HEK293 (cell line): ENCODE results near the gene GJC3.

ENCODE experiments used
- GLIS1 ChIP-seq: fragments of 450-650 bp; formaldehyde crosslinking; IDR thresholded peaks from 2 replicates; pipeline ENCODE4 v1.5.1; 2016; ENCODE audit warnings: missing biosample characterization, missing genetic modification characterization
- KLF9 ChIP-seq: fragments of 450-650 bp; formaldehyde crosslinking; IDR thresholded peaks from 2 replicates; pipeline ENCODE4 v1.5.1; 2016; ENCODE audit warnings: missing biosample characterization, missing genetic modification characterization, low read depth
- TRIM28 ChIP-seq: IDR thresholded peaks from 2 replicates; pipeline ENCODE4 v1.6.1; 2011; ENCODE audit warnings: low read length, control low read depth, borderline replicate concordance
- ZBTB1 ChIP-seq: fragments of 450-650 bp; formaldehyde crosslinking; IDR thresholded peaks from 2 replicates; pipeline ENCODE4 v1.5.1; 2016; ENCODE audit warnings: missing biosample characterization, missing genetic modification characterization
- ZBTB48 ChIP-seq: fragments of 450-650 bp; formaldehyde crosslinking; IDR thresholded peaks from 2 replicates; pipeline ENCODE4 v1.5.1; 2016; ENCODE audit warnings: missing biosample characterization, missing genetic modification characterization
- ZBTB7A ChIP-seq: fragments of 450-650 bp; formaldehyde crosslinking; IDR thresholded peaks from 2 replicates; pipeline ENCODE4 v1.5.1; 2016; ENCODE audit warnings: low read depth, missing biosample characterization, missing genetic modification characterization
- ZBTB8A ChIP-seq: fragments of 450-650 bp; formaldehyde crosslinking; IDR thresholded peaks from 2 replicates; pipeline ENCODE4 v1.5.1; 2016; ENCODE audit warnings: missing biosample characterization, missing genetic modification characterization
- ZNF211 ChIP-seq: fragments of 450-650 bp; formaldehyde crosslinking; IDR thresholded peaks from 2 replicates; pipeline ENCODE4 v1.5.1; 2016; ENCODE audit warnings: low read depth, missing biosample characterization, missing genetic modification characterization
- ZNF248 ChIP-seq: fragments of 450-650 bp; formaldehyde crosslinking; IDR thresholded peaks from 2 replicates; pipeline ENCODE4 v1.5.1; 2017; ENCODE audit warnings: missing biosample characterization, missing genetic modification characterization
- ZNF274 ChIP-seq, 2 experiments: fragments of 200-500 bp in 1 of 2; fragments of 450-650 bp in 1 of 2; sonication (Bioruptor generic) in 1 of 2; formaldehyde crosslinking in 1 of 2; IDR thresholded peaks; 2 replicates each; pipeline versions ENCODE4 v1.5.1 to v1.6.1; 2014 to 2016; ENCODE audit warnings: borderline replicate concordance in 1 of 2, inconsistent platforms in 1 of 2, low read length in 1 of 2, missing biosample characterization in 1 of 2, missing genetic modification characterization in 1 of 2
- ZNF626 ChIP-seq: fragments of 450-650 bp; sonication (Bioruptor Pico); formaldehyde crosslinking; IDR thresholded peaks from 2 replicates; pipeline ENCODE4 v1.5.1; 2018; ENCODE audit warnings: missing biosample characterization, missing genetic modification characterization, inconsistent platforms
- TF ChIP-seq, protein P1 (sequence below): fragments of 450-650 bp; formaldehyde crosslinking; IDR thresholded peaks from 2 replicates; pipeline ENCODE4 v1.5.1; 2016; ENCODE audit warnings: missing biosample characterization, missing genetic modification characterization

DNA sequence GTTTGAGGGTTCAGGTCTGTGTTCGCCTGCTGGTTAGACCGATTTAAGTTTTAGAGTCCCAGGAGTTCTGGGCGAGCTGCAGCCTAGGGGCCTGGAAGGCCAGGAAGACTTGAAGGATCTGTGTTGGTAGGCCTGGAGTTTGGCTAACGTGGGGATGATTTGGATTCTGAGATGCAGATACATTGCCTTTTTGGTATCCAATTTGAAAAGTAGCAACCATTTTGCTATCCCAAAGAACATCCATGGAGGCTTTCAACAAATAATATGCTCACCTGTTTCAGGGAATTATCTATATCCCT, 9.7 kb downstream of the GJC3 start:
- TF ChIP-seq, protein P1, sequence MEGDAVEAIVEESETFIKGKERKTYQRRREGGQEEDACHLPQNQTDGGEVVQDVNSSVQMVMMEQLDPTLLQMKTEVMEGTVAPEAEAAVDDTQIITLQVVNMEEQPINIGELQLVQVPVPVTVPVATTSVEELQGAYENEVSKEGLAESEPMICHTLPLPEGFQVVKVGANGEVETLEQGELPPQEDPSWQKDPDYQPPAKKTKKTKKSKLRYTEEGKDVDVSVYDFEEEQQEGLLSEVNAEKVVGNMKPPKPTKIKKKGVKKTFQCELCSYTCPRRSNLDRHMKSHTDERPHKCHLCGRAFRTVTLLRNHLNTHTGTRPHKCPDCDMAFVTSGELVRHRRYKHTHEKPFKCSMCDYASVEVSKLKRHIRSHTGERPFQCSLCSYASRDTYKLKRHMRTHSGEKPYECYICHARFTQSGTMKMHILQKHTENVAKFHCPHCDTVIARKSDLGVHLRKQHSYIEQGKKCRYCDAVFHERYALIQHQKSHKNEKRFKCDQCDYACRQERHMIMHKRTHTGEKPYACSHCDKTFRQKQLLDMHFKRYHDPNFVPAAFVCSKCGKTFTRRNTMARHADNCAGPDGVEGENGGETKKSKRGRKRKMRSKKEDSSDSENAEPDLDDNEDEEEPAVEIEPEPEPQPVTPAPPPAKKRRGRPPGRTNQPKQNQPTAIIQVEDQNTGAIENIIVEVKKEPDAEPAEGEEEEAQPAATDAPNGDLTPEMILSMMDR (tag by site-specific recombination): no peak
- TF ChIP-seq ZBTB8A (tag by site-specific recombination) (no peak), TRIM28 (no peak), GLIS1 (tag by site-specific recombination) (no peak), ZNF248 (tag by site-specific recombination) (no peak), ZBTB7A (tag by site-specific recombination) (no peak), ZNF211 (tag by site-specific recombination) (no peak), ZNF626 (no peak), KLF9 (tag by site-specific recombination) (no peak), ZBTB1 (tag by site-specific recombination) (no peak), ZNF274 (IDR thresholded peaks at IDR 0.05; ENCODE audit: low read length) (no peak), ZNF274 (tag by site-specific recombination; IDR thresholded peaks at IDR 0.05; ENCODE audit: borderline replicate concordance) (no peak), ZBTB48 (tag by site-specific recombination) (no peak; the same call in 1 of the 2 replicates)
